MCF 10A (cell line): ENCODE data around the gene FGGY. TPM values are rescaled to one million over a fixed set of nuclear protein-coding genes. Genes with fewer than 3 reads are reported as not detected.

Source experiments
- BruUV-seq: library from RNA; stranded (reverse); fragments of 400-500 nt; replicated peaks from 2 replicates; lab custom pipeline; 2021; lab: Mats Ljungman, UMichigan
- CTCF ChIA-PET: fragments of 300-600 bp; sonication (Branson Sonifier 250); formaldehyde crosslinking; extraction: SDS; loops from one replicate; lab custom pipeline; 2021; ENCODE audit warnings: antibody characterized with exemption, inconsistent platforms; lab: Yijun Ruan, JAX
- POLR2A ChIA-PET: fragments of 300-600, 350-650 bp; sonication (Branson Sonifier 250); formaldehyde crosslinking; extraction: SDS; loops from one replicate; lab custom pipeline; 2020; ENCODE audit warnings: antibody characterized with exemption, inconsistent platforms; lab: Yijun Ruan, JAX
- DNase-seq: peaks from one replicate; pipeline ENCODE4 v3.0.0-alpha.2; 2018; ENCODE audit not compliant: unreplicated experiment
- H3K27ac Mint-ChIP-seq: one replicate; pipeline ENCODE4 v1.8.0; 2022; ENCODE audit warnings: mild to moderate bottlenecking, low read depth, mixed read lengths; ENCODE audit not compliant: unreplicated experiment
- H3K27me3 Mint-ChIP-seq: one replicate; pipeline ENCODE4 v1.8.0; 2022; ENCODE audit warnings: mixed read lengths; ENCODE audit not compliant: insufficient read depth, unreplicated experiment
- H3K36me3 Mint-ChIP-seq: one replicate; pipeline ENCODE4 v1.8.0; 2022; ENCODE audit warnings: mild to moderate bottlenecking, moderate library complexity, mixed read lengths; ENCODE audit not compliant: insufficient read depth, unreplicated experiment
- H3K4me1 Mint-ChIP-seq: one replicate; pipeline ENCODE4 v1.8.0; 2022; ENCODE audit warnings: mixed read lengths; ENCODE audit not compliant: insufficient read depth, unreplicated experiment
- H3K4me3 Mint-ChIP-seq: one replicate; pipeline ENCODE4 v1.8.0; 2022; ENCODE audit warnings: mild to moderate bottlenecking, moderate library complexity, mixed read lengths; ENCODE audit not compliant: unreplicated experiment
- H3K9me3 Mint-ChIP-seq: one replicate; pipeline ENCODE4 v1.8.0; 2022; ENCODE audit warnings: mixed read lengths; ENCODE audit not compliant: unreplicated experiment
- intact Hi-C: fragments of 100-400 bp; cut with micrococcal nuclease; formaldehyde crosslinking; loops from 2 replicates; pipeline ENCODE4 v1.14.1; 2022
- total RNA-seq: library from RNA; stranded (reverse); gene quantifications from 2 replicates; pipeline ENCODE4 v1.2.3, GENCODE V29; 2022
- TF ChIP-seq, protein P1 (sequence below): fragments of 200-600 bp; IDR thresholded peaks from one replicate; pipeline ENCODE4 v1.8.0; 2022; ENCODE audit warnings: antibody characterized with exemption, mild to moderate bottlenecking; ENCODE audit not compliant: unreplicated experiment

The FGGY gene
- total RNA-seq, 1 experiment from 2014 or later: 10.6 TPM

DNA sequence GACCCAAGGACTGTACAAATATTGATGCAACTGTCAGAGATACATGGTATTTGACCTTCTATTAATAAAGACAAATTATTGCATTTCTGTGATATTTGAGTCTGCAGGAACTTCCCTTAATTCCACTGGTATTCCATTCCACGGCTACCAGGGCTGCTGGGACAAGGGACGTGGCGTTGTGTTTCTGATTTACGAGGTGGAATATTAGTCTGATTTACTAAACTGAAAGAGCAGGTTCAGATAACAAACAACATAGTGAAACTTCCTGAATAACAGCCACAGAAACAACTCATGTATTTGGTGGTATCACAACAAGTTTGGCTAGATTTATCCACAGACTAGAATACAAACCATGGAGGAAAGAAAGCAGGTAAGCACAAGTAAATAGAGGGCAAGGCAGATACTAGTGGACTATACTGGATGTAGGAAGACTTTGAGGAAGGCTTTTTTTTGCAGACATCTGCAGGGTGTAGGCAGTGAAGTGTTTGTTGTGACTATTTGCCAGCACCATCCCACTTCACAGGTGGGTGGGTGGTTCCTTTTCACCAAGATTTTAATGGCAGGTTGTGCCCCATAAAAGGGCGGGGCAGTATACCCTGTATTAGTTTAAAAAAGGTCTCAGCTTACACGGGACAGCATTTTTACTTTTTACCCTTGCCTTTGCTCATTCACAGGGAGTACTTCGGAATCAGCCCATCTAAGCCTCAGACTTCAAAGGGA lies 100.4 kb downstream of the FGGY start:
- BruUV-seq: no TSS peak
- no peak for DNase-seq
- CTCF ChIA-PET: interaction anchor here (0.6 kb wide), 1 partner anchor 260 kb away, joined by 3 read pairs; no protein-coding TSS in a partner anchor
- TF ChIP-seq, protein P1, sequence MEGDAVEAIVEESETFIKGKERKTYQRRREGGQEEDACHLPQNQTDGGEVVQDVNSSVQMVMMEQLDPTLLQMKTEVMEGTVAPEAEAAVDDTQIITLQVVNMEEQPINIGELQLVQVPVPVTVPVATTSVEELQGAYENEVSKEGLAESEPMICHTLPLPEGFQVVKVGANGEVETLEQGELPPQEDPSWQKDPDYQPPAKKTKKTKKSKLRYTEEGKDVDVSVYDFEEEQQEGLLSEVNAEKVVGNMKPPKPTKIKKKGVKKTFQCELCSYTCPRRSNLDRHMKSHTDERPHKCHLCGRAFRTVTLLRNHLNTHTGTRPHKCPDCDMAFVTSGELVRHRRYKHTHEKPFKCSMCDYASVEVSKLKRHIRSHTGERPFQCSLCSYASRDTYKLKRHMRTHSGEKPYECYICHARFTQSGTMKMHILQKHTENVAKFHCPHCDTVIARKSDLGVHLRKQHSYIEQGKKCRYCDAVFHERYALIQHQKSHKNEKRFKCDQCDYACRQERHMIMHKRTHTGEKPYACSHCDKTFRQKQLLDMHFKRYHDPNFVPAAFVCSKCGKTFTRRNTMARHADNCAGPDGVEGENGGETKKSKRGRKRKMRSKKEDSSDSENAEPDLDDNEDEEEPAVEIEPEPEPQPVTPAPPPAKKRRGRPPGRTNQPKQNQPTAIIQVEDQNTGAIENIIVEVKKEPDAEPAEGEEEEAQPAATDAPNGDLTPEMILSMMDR: no peak
- POLR2A ChIA-PET: no interaction called here
- Mint-ChIP-seq H3K27me3 (no peaks in the 10 kb centered on the region), H3K27ac (no peak overlapping the region), H3K36me3 (no peaks in the 10 kb centered on the region), H3K4me1 (peaks cover 8% of the 10 kb centered on the region), H3K9me3 (no peaks in the 10 kb centered on the region), H3K4me3 (no peak overlapping the region)
- intact Hi-C loops: no loop called here

DNA sequence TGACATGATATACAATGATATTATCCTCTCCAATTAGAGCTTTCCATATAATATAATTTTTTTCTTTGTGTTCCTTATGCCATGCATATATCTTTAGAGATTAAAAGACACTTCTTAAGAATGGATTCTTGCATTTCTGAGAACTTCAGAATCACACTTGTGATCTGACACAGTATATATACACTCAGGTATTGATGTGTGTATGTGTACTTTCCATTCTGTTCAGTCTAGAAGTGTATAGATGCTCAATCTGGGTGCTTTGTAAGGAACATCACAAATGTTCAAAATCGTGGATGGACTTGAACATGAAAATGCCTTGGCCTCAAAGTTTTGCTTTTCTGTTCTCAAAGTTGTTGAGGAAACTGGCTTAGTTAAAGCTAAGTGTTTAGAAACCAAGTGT lies 102.7 kb downstream of the FGGY start:
- no peaks in the 10 kb centered on the region for H3K36me3 Mint-ChIP-seq
- CTCF ChIA-PET: interaction anchor here (0.7 to 0.8 kb wide), 2 partner anchors 13 to 206 kb away, joined by 3 to 6 read pairs; no protein-coding TSS in a partner anchor

DNA sequence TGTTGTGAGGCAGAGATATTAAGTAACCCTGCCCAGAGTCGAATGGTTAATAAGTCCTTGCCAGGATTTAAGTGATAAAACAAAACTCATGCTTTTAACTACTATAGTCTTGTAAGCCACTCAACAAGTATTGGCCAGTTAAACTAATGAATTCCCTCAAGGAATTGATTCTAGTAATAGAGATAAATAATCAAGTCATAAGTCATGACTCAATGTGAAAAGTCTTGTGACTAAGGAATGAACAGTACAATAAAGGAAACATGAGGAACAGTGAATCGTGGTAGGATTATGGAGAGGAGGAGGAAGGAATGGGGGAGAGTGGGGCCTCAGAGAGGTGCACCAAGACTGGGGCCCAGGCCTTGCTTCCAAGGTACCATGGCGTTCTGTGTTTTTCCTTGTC lies 104.7 kb downstream of the FGGY start:
- H3K4me3 Mint-ChIP-seq: no peak overlapping the region
- intact Hi-C loops: no loop called here
- no peaks in the 10 kb centered on the region for H3K4me1 Mint-ChIP-seq
- no peak overlapping the region for H3K27ac Mint-ChIP-seq
- no peaks in the 10 kb centered on the region for H3K9me3 Mint-ChIP-seq
- TF ChIP-seq, protein P1: no peak
- DNase-seq: no peak
- no peaks in the 10 kb centered on the region for H3K36me3 Mint-ChIP-seq
- BruUV-seq: no TSS peak
- no peaks in the 10 kb centered on the region for H3K27me3 Mint-ChIP-seq
- ChIA-PET CTCF (interaction anchor here (0.6 kb wide), 1 partner anchor 303 kb away, joined by 3 read pairs; no protein-coding TSS in a partner anchor), POLR2A (no interaction called here)

More for the DNA sequence above, 102.7 kb downstream of the FGGY start:
- TF ChIP-seq, protein P1: no peak
- Mint-ChIP-seq H3K4me1 (no peaks in the 10 kb centered on the region), H3K27ac (no peak overlapping the region), H3K9me3 (no peaks in the 10 kb centered on the region), H3K27me3 (no peaks in the 10 kb centered on the region), H3K4me3 (no peak overlapping the region)
- no TSS peak for BruUV-seq
- POLR2A ChIA-PET: no interaction called here
- intact Hi-C loops: no loop called here
- DNase-seq: no peak

DNA sequence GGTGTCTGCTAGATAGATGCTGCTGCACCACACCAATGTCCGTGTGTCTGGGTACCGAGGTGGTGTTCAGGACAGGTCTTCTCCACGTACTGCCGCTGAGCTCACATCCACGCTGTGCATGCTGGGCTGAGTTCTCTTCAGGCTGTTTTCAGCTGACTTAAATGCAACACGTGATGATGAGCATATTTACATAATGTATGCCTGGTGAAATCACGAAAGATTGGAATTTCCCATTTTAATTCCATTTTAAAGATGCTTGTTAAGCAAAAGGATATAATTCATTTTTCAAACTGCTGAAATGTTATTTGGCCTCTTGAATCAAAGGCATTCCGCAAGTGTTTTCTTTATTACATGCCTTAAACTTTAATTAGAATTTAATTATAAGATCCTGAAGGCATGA lies 107.9 kb downstream of the FGGY start:
- Mint-ChIP-seq H3K4me3 (no peak overlapping the region), H3K36me3 (no peaks in the 10 kb centered on the region), H3K27me3 (no peaks in the 10 kb centered on the region), H3K9me3 (no peaks in the 10 kb centered on the region), H3K27ac (no peak overlapping the region), H3K4me1 (no peaks in the 10 kb centered on the region)
- intact Hi-C loops: no loop called here
- POLR2A ChIA-PET: interaction anchor here (0.6 kb wide), 1 partner anchor 20 kb away, joined by 3 read pairs; no protein-coding TSS in a partner anchor
- CTCF ChIA-PET: no interaction called here
- BruUV-seq: no TSS peak
- TF ChIP-seq, protein P1: no peak
- no peak for DNase-seq
